Esophagus muscularis mucosa (tissue), 4 donors: Measurements from ENCODE around the gene BMS1.

Experiments used
- EP300 ChIP-seq: sonication (generic); formaldehyde crosslinking; IDR thresholded peaks from one replicate; pipeline ENCODE4 v1.6.1; 2017; ENCODE audit warnings: antibody characterized with exemption
- POLR2A ChIP-seq: fragments of 450-650 bp; IDR thresholded peaks from one replicate; pipeline ENCODE4 v1.6.1; 2017; ENCODE audit warnings: antibody characterized with exemption, moderate library complexity, mild to moderate bottlenecking, low read depth
- POLR2AphosphoS5 ChIP-seq, 2 donors: sonication (generic); formaldehyde crosslinking; IDR thresholded peaks; one replicate each; pipeline ENCODE4 v1.6.1; 2017; ENCODE audit warnings: antibody characterized with exemption in 2 of 2
- TF ChIP-seq, protein P1 (sequence below), 3 experiments: fragments of 200-600 bp in 2 of 3; fragments of 450-650 bp in 1 of 3; sonication (generic) in 2 of 3; IDR thresholded peaks; one replicate each; pipeline ENCODE4 v1.5.1; 2017 to 2019; ENCODE audit warnings: antibody characterized with exemption in 3 of 3, mild to moderate bottlenecking in 2 of 3, moderate library complexity in 1 of 3

DNA sequence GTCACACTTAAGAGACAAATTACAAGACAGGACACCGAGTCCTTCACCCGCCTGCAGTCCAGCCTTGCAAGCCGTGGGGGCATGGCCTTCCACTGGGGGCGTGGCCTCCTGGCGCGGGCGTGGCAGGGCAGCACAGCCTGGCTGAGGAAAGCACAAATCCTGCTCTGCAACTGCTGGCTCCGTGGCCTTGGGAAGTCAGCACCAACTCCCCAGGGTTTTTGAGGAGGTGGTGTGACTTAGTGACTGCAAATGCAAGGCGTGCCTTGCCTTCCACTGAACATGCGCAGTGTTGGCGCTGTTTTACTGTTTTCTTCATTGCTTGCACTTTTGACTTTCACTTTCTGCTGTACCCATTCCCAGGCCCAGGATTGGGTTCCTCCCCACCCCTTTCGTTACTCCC, 12.9 kb upstream of the BMS1 start:
- TF ChIP-seq, protein P1, sequence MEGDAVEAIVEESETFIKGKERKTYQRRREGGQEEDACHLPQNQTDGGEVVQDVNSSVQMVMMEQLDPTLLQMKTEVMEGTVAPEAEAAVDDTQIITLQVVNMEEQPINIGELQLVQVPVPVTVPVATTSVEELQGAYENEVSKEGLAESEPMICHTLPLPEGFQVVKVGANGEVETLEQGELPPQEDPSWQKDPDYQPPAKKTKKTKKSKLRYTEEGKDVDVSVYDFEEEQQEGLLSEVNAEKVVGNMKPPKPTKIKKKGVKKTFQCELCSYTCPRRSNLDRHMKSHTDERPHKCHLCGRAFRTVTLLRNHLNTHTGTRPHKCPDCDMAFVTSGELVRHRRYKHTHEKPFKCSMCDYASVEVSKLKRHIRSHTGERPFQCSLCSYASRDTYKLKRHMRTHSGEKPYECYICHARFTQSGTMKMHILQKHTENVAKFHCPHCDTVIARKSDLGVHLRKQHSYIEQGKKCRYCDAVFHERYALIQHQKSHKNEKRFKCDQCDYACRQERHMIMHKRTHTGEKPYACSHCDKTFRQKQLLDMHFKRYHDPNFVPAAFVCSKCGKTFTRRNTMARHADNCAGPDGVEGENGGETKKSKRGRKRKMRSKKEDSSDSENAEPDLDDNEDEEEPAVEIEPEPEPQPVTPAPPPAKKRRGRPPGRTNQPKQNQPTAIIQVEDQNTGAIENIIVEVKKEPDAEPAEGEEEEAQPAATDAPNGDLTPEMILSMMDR (IDR thresholded peaks at IDR 0.05): no peak
- TF ChIP-seq EP300: no peak
- TF ChIP-seq POLR2AphosphoS5 (IDR thresholded peaks at IDR 0.05): no peak
- no peak for TF ChIP-seq POLR2A
